CD8-positive, alpha-beta memory T cell (primary cell): ENCODE results near the gene BAIAP2L1. TPM values are rescaled to one million over a fixed set of nuclear protein-coding genes. Genes with fewer than 3 reads are reported as not detected.

Experiments used
- CTCF ChIA-PET: fragments of 350-600 bp; sonication (Branson Sonifier 250); formaldehyde crosslinking; loops from one replicate; lab custom pipeline; 2021; ENCODE audit warnings: antibody characterized with exemption; lab: Charles Lee
- POLR2A ChIA-PET: fragments of 350-600 bp; sonication (Branson Sonifier 250); formaldehyde crosslinking; loops from one replicate; lab custom pipeline; 2021; ENCODE audit warnings: antibody characterized with exemption; lab: Charles Lee
- DNase-seq, 5 donors: peaks; one replicate each; pipeline versions ENCODE4 v3.0.0 to v3.0.0-alpha.2; 2020 to 2022; ENCODE audit warnings: mixed read lengths in 1 of 5
- H3K27ac ChIP-seq: one replicate; pipeline ENCODE4 v1.7.0; 2013; ENCODE audit warnings: low read depth, mild to moderate bottlenecking, low read length, moderate library complexity
- H3K27me3 ChIP-seq: 2 replicates; pipeline ENCODE4 v1.7.0; 2013; ENCODE audit warnings: low read length, mild to moderate bottlenecking; ENCODE audit not compliant: insufficient read depth, poor library complexity, severe bottlenecking
- H3K36me3 ChIP-seq: 2 replicates; pipeline ENCODE4 v1.7.0; 2013; ENCODE audit warnings: mild to moderate bottlenecking, low read length, moderate library complexity; ENCODE audit not compliant: insufficient read depth
- H3K4me1 ChIP-seq: 2 replicates; pipeline ENCODE4 v1.7.0; 2013; ENCODE audit warnings: mild to moderate bottlenecking, low read length, moderate library complexity; ENCODE audit not compliant: insufficient read depth
- H3K4me3 ChIP-seq: 2 replicates; pipeline ENCODE4 v1.7.0; 2013; ENCODE audit warnings: mild to moderate bottlenecking, low read length
- H3K9me3 ChIP-seq: 2 replicates; pipeline ENCODE4 v1.7.0; 2013; ENCODE audit warnings: mild to moderate bottlenecking, low read length
- H3K27ac Mint-ChIP-seq, 8 donors: one replicate each; pipeline ENCODE4 v1.8.0; 2020 to 2021; ENCODE audit warnings: mixed read lengths in 8 of 8, mild to moderate bottlenecking in 6 of 8, inconsistent platforms in 3 of 8, moderate library complexity in 3 of 8
- H3K27me3 Mint-ChIP-seq, 2 donors: one replicate each; pipeline ENCODE4 v1.8.0; 2020 to 2021; ENCODE audit warnings: mixed read lengths in 2 of 2, mild to moderate bottlenecking in 1 of 2, moderate library complexity in 1 of 2
- H3K36me3 Mint-ChIP-seq, 3 donors: one replicate each; pipeline ENCODE4 v1.8.0; 2020 to 2021; ENCODE audit warnings: mixed read lengths in 3 of 3, inconsistent platforms in 1 of 3, mild to moderate bottlenecking in 1 of 3
- H3K4me1 Mint-ChIP-seq, 3 donors: one replicate each; pipeline ENCODE4 v1.8.0; 2020 to 2021; ENCODE audit warnings: mixed read lengths in 3 of 3, inconsistent platforms in 1 of 3, mild to moderate bottlenecking in 1 of 3
- H3K4me3 Mint-ChIP-seq, 7 donors: one replicate each; pipeline ENCODE4 v1.8.0; 2020 to 2021; ENCODE audit warnings: mixed read lengths in 7 of 7, mild to moderate bottlenecking in 6 of 7, moderate library complexity in 4 of 7, inconsistent platforms in 2 of 7
- H3K9me3 Mint-ChIP-seq, 5 donors: one replicate each; pipeline ENCODE4 v1.8.0; 2020 to 2022; ENCODE audit warnings: mixed read lengths in 5 of 5, mild to moderate bottlenecking in 3 of 5, moderate library complexity in 2 of 5, inconsistent platforms in 1 of 5
- polyA plus RNA-seq: library from polyadenylated mRNA; unstranded; fragments of 300-500 nt; fragmentation: Illumina TruSeq; gene quantifications from one replicate; pipeline ENCODE4 v1.2.3, GENCODE V29; 2021
- total RNA-seq, 2 experiments: library from RNA; stranded (reverse); gene quantifications; one replicate each; pipeline ENCODE4 v1.2.3, GENCODE V29; 2021

Gene BAIAP2L1
- total and polyA plus RNA-seq, 3 experiments from 2014 or later: 0.29 to 1.3 (median 0.58) TPM

- Mint-ChIP-seq H3K4me3 (no peak overlapping the region), H3K4me1 (no peaks in the 10 kb centered on the region), H3K27me3 (peaks cover 9 to 19% of the 10 kb centered on the region in 2 donors), H3K9me3 (no peaks in the 10 kb centered on the region), H3K27ac (no peak overlapping the region), H3K36me3 (no peaks in the 10 kb centered on the region)
- ChIA-PET CTCF (no interaction called here), POLR2A (no interaction called here)
- no peak for DNase-seq
- no peak overlapping the region for H3K27ac ChIP-seq
- no peaks in the 10 kb centered on the region for H3K27me3 ChIP-seq
- H3K36me3 ChIP-seq: no peaks in the 10 kb centered on the region
- no peak overlapping the region for H3K4me3 ChIP-seq
- H3K4me1 ChIP-seq: no peaks in the 10 kb centered on the region
- no peaks in the 10 kb centered on the region for H3K9me3 ChIP-seq
Observed at GRCh38 chr7:98352621-98353020, 48.3 kb downstream of the BAIAP2L1 start.

GRCh38 chr7:98351136-98351535 lies 49.8 kb downstream of the BAIAP2L1 start:
- no peaks in the 10 kb centered on the region for H3K9me3 ChIP-seq
- H3K36me3 ChIP-seq: no peaks in the 10 kb centered on the region
- Mint-ChIP-seq H3K36me3 (no peaks in the 10 kb centered on the region), H3K4me1 (no peaks in the 10 kb centered on the region), H3K4me3 (no peak overlapping the region), H3K27me3 (peaks cover 10 to 23% of the 10 kb centered on the region in 2 donors), H3K9me3 (no peaks in the 10 kb centered on the region), H3K27ac (peak overlapping the region in 1 of 8 donors; percentile 3)
- H3K4me3 ChIP-seq: no peak overlapping the region
- CTCF ChIA-PET: no interaction called here
- no peak for DNase-seq
- H3K4me1 ChIP-seq: no peaks in the 10 kb centered on the region
- H3K27me3 ChIP-seq: no peaks in the 10 kb centered on the region
- POLR2A ChIA-PET: no interaction called here
- H3K27ac ChIP-seq: no peak overlapping the region

GRCh38 chr7:98348726-98349474 lies 52.0 kb downstream of the BAIAP2L1 start:
- Mint-ChIP-seq H3K27ac (no peak overlapping the region), H3K4me1 (no peaks in the 10 kb centered on the region), H3K36me3 (no peaks in the 10 kb centered on the region), H3K27me3 (peaks cover 10 to 25% of the 10 kb centered on the region in 2 donors), H3K4me3 (no peak overlapping the region), H3K9me3 (no peaks in the 10 kb centered on the region)
- DNase-seq: no peak
- no peaks in the 10 kb centered on the region for H3K27me3 ChIP-seq
- no peaks in the 10 kb centered on the region for H3K9me3 ChIP-seq
- POLR2A ChIA-PET: no interaction called here
- CTCF ChIA-PET: no interaction called here
- no peaks in the 10 kb centered on the region for H3K4me1 ChIP-seq
- no peak overlapping the region for H3K27ac ChIP-seq
- no peaks in the 10 kb centered on the region for H3K36me3 ChIP-seq
- H3K4me3 ChIP-seq: no peak overlapping the region

GRCh38 chr7:98346515-98347069 lies 54.3 kb downstream of the BAIAP2L1 start:
- Histone ChIP-seq H3K36me3 (no peaks in the 10 kb centered on the region), H3K27ac (no peak overlapping the region), H3K9me3 (no peaks in the 10 kb centered on the region), H3K27me3 (no peaks in the 10 kb centered on the region), H3K4me1 (no peaks in the 10 kb centered on the region), H3K4me3 (no peak overlapping the region)
- peaks cover 8 to 19% of the 10 kb centered on the region in 2 donors for H3K27me3 Mint-ChIP-seq
- H3K27ac Mint-ChIP-seq: peak overlapping the region in 1 of 8 donors; percentile 10
- ChIA-PET CTCF (no interaction called here), POLR2A (no interaction called here)
- no peak for DNase-seq
- no peaks in the 10 kb centered on the region for H3K4me1 Mint-ChIP-seq
- H3K9me3 Mint-ChIP-seq: no peaks in the 10 kb centered on the region
- no peaks in the 10 kb centered on the region for H3K36me3 Mint-ChIP-seq
- no peak overlapping the region for H3K4me3 Mint-ChIP-seq

- Mint-ChIP-seq H3K36me3 (peaks cover 0 to 8% (median 0%) of the 10 kb centered on the region in 3 donors), H3K27ac (no peak overlapping the region), H3K27me3 (peaks cover 2 to 7% of the 10 kb centered on the region in 2 donors), H3K4me3 (no peak overlapping the region), H3K4me1 (no peaks in the 10 kb centered on the region), H3K9me3 (peaks cover 0 to 7% (median 5%) of the 10 kb centered on the region in 5 donors)
- DNase-seq: no peak
- H3K36me3 ChIP-seq: no peaks in the 10 kb centered on the region
- H3K27me3 ChIP-seq: no peaks in the 10 kb centered on the region
- POLR2A ChIA-PET: no interaction called here
- H3K9me3 ChIP-seq: no peaks in the 10 kb centered on the region
- CTCF ChIA-PET: no interaction called here
- no peak overlapping the region for H3K27ac ChIP-seq
- no peak overlapping the region for H3K4me3 ChIP-seq
- no peaks in the 10 kb centered on the region for H3K4me1 ChIP-seq
Observed at GRCh38 chr7:98341106-98341505, 59.8 kb downstream of the BAIAP2L1 start.

GRCh38 chr7:98339043-98339442 lies 61.8 kb downstream of the BAIAP2L1 start:
- H3K27ac Mint-ChIP-seq: no peak overlapping the region
- H3K4me1 Mint-ChIP-seq: no peaks in the 10 kb centered on the region
- H3K4me1 ChIP-seq: no peaks in the 10 kb centered on the region
- H3K36me3 ChIP-seq: no peaks in the 10 kb centered on the region
- peaks cover 3 to 5% of the 10 kb centered on the region in 2 donors for H3K27me3 Mint-ChIP-seq
- peaks cover 0 to 7% (median 5%) of the 10 kb centered on the region in 5 donors for H3K9me3 Mint-ChIP-seq
- H3K4me3 ChIP-seq: no peak overlapping the region
- peaks cover 0 to 8% (median 0%) of the 10 kb centered on the region in 3 donors for H3K36me3 Mint-ChIP-seq
- H3K4me3 Mint-ChIP-seq: no peak overlapping the region
- H3K27me3 ChIP-seq: no peaks in the 10 kb centered on the region
- no peak overlapping the region for H3K27ac ChIP-seq
- POLR2A ChIA-PET: no interaction called here
- no peak for DNase-seq
- CTCF ChIA-PET: interaction anchor here (0.5 kb wide), 1 partner anchor 10 kb away, joined by 4 read pairs; no protein-coding TSS in a partner anchor
- no peaks in the 10 kb centered on the region for H3K9me3 ChIP-seq

- H3K27me3 Mint-ChIP-seq: peaks cover 3 to 4% of the 10 kb centered on the region in 2 donors
- Histone ChIP-seq H3K27ac (no peak overlapping the region), H3K27me3 (no peaks in the 10 kb centered on the region), H3K9me3 (no peaks in the 10 kb centered on the region), H3K36me3 (no peaks in the 10 kb centered on the region), H3K4me3 (no peak overlapping the region), H3K4me1 (no peaks in the 10 kb centered on the region)
- no peaks in the 10 kb centered on the region for H3K4me1 Mint-ChIP-seq
- peaks cover 0 to 8% (median 0%) of the 10 kb centered on the region in 3 donors for H3K36me3 Mint-ChIP-seq
- H3K9me3 Mint-ChIP-seq: peaks cover 0 to 7% (median 5%) of the 10 kb centered on the region in 5 donors
- no peak overlapping the region for H3K27ac Mint-ChIP-seq
- CTCF ChIA-PET: no interaction called here
- POLR2A ChIA-PET: no interaction called here
- H3K4me3 Mint-ChIP-seq: no peak overlapping the region
- no peak for DNase-seq
Observed at GRCh38 chr7:98338441-98338840, 62.4 kb downstream of the BAIAP2L1 start.

- Mint-ChIP-seq H3K27ac (no peak overlapping the region), H3K4me1 (no peaks in the 10 kb centered on the region), H3K27me3 (peaks cover 3 to 4% of the 10 kb centered on the region in 2 donors), H3K36me3 (peaks cover 0 to 13% (median 0%) of the 10 kb centered on the region in 3 donors), H3K9me3 (peaks cover 0 to 7% (median 5%) of the 10 kb centered on the region in 5 donors), H3K4me3 (no peak overlapping the region)
- no peaks in the 10 kb centered on the region for H3K4me1 ChIP-seq
- H3K27ac ChIP-seq: no peak overlapping the region
- no peaks in the 10 kb centered on the region for H3K27me3 ChIP-seq
- H3K36me3 ChIP-seq: no peaks in the 10 kb centered on the region
- H3K9me3 ChIP-seq: no peaks in the 10 kb centered on the region
- H3K4me3 ChIP-seq: no peak overlapping the region
- ChIA-PET CTCF (no interaction called here), POLR2A (no interaction called here)
- no peak for DNase-seq
Observed at GRCh38 chr7:98335411-98335977, 65.4 kb downstream of the BAIAP2L1 start.
